Sigmoid colon (tissue), 7 donors: Measurements from ENCODE around the gene IL3. TPM values are rescaled to one million over a fixed set of nuclear protein-coding genes. Genes with fewer than 3 reads are reported as not detected.

ENCODE experiments used
- DNase-seq: peaks from one replicate; pipeline ENCODE4 v3.0.0-alpha.2; 2019
- H3K27ac ChIP-seq, 4 donors: fragments of 200-600 bp; sonication (generic); one replicate each; pipeline ENCODE4 v1.5.1; 2016 to 2019; ENCODE audit warnings: mild to moderate bottlenecking in 1 of 4
- H3K27me3 ChIP-seq, 3 donors: fragments of 200-600 bp; sonication (generic); one replicate each; pipeline ENCODE4 v1.5.1; 2019; ENCODE audit warnings: mild to moderate bottlenecking in 1 of 3
- H3K36me3 ChIP-seq, 4 donors: fragments of 200-600 bp; sonication (generic); one replicate each; pipeline ENCODE4 v1.5.1; 2016 to 2019
- H3K4me1 ChIP-seq, 4 donors: fragments of 200-600 bp; sonication (generic); one replicate each; pipeline ENCODE4 v1.5.1; 2017 to 2019
- H3K4me3 ChIP-seq, 4 donors: fragments of 200-600 bp; sonication (generic); one replicate each; pipeline ENCODE4 v1.5.1; 2017 to 2019; ENCODE audit warnings: mild to moderate bottlenecking in 2 of 4, moderate library complexity in 1 of 4
- H3K9me3 ChIP-seq, 4 donors: fragments of 200-600 bp in 3 of 4; sonication (generic) in 3 of 4; one replicate each; pipeline versions ENCODE4 v1.5.1 to v1.6.1; 2013 to 2019
- CTCF ChIP-seq, 4 experiments: fragments of 450-650 bp in 3 of 4; fragments of 200-600 bp in 1 of 4; IDR thresholded peaks; one replicate each; pipeline ENCODE4 v1.5.1; 2016 to 2019; ENCODE audit warnings: antibody characterized with exemption in 4 of 4, mild to moderate bottlenecking in 3 of 4, moderate library complexity in 2 of 4
- EP300 ChIP-seq, 4 donors: sonication (generic); formaldehyde crosslinking; IDR thresholded peaks; one replicate each; pipeline ENCODE4 v1.6.1; 2017; ENCODE audit warnings: antibody characterized with exemption in 4 of 4
- POLR2A ChIP-seq, 2 donors: fragments of 450-650 bp; IDR thresholded peaks; one replicate each; pipeline ENCODE4 v1.6.1; 2016; ENCODE audit warnings: antibody characterized with exemption in 2 of 2, mild to moderate bottlenecking in 2 of 2, moderate library complexity in 2 of 2
- POLR2AphosphoS5 ChIP-seq, 4 donors: sonication (generic); formaldehyde crosslinking; IDR thresholded peaks; one replicate each; pipeline ENCODE4 v1.6.1; 2017; ENCODE audit warnings: antibody characterized with exemption in 4 of 4
- WGBS, 2 donors: extraction: QIAGEN DNeasy Blood & Tissue Kit; methylation state at CpG; one replicate each; pipeline ENCODE4 v1.1.7; 2013; 5-methylcytosine and 5-hydroxymethylcytosine counted together
- intact Hi-C: fragments of 100-400 bp; cut with DNase I; formaldehyde crosslinking; loops from one replicate; pipeline ENCODE4 v1.15.1; 2023
- polyA plus RNA-seq, 3 donors: library from polyadenylated mRNA; stranded (reverse); fragments of 200-250 nt; gene quantifications; one replicate each; pipeline ENCODE4 v1.2.3, GENCODE V29; 2013
- total RNA-seq, 4 donors: library from RNA; depleted of rRNA; stranded (reverse); fragments of >200 nt; gene quantifications; one replicate each; pipeline ENCODE4 v1.1.0, GENCODE V29; 2016
- donor health status: healthy with polysubstance abuse.
- donor health status: Bipolar disorder and iron deficiency.
- donor health status: healthy.

The IL3 gene
- total and polyA plus RNA-seq, 7 donors: not detected

DNA sequence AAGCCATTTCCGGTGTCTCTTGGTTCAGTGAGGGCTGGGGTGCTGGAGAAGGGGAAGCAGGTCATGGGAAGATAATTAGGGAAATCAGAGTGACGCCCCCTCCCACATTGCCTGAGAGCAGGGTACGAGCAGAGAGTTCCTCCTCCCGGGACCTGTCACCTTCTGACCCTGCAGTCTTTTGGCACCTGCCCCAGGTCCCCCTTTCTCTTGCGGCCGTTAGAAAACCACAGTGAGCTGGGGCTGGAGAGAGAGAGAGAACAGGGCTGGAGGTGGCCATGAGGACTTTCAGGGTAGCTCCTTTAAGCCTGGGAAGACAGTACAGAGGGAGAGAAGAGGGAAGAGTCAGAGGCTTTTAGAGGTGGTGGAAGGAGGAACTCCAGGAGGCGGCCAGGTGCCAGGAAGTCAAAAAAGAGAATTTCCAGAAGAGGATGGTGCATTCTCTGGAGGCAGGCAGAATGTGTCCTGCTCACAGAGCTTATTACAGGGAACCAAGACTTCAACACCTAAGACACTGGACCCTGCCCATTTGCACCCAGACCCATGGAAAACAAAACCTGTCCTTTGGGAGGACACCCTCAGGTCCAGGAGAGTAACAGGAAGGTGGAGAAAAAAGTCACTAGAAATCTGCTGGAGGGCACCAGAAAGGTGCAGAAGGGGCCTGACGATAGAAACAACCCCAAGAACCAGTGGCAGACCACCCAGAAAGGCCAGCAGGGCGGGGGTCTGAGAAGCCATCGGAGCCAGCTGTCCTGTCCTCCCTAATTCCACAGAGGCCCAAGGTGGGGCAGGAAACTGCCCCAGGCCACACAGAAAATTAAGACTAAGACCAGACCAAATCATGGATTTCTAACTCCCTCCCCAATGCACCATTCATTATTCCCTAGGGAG, 42.5 kb upstream of the IL3 start:
- 31 to 36% methylated on average over 10 of the region's 10 CpGs for WGBS, 2 donors
- Histone ChIP-seq H3K27me3 (peaks cover 0 to 5% (median 0%) of the 10 kb centered on the region in 3 donors), H3K36me3 (no peaks in the 10 kb centered on the region), H3K4me1 (no peaks in the 10 kb centered on the region), H3K9me3 (no peaks in the 10 kb centered on the region), H3K4me3 (no peak overlapping the region), H3K27ac (no peak overlapping the region)
- no peak for TF ChIP-seq EP300 (IDR thresholded peaks at IDR 0.05)
- no peak for TF ChIP-seq POLR2AphosphoS5 (IDR thresholded peaks at IDR 0.05)
- no peak for TF ChIP-seq POLR2A (IDR thresholded peaks at IDR 0.05)
- TF ChIP-seq CTCF (IDR thresholded peaks at IDR 0.05): no peak
- peak; percentile 35 for DNase-seq
- intact Hi-C loops: no loop called here

- TF ChIP-seq POLR2AphosphoS5 (IDR thresholded peaks at IDR 0.05) (no peak), CTCF (IDR thresholded peaks at IDR 0.05) (no peak), EP300 (IDR thresholded peaks at IDR 0.05) (no peak), POLR2A (IDR thresholded peaks at IDR 0.05) (no peak)
- no peak for DNase-seq
- H3K9me3 ChIP-seq: no peaks in the 10 kb centered on the region
These were observed 41.1 kb upstream of the IL3 start for GRCh38 chr5:132019337-132019736.

GRCh38 chr5:132019857-132020555, 40.4 kb upstream of the IL3 start:
- intact Hi-C loops: no loop called here
- H3K36me3 ChIP-seq: no peaks in the 10 kb centered on the region
- 67 to 84% methylated on average over 6 of the region's 6 CpGs for WGBS, 2 donors
- H3K9me3 ChIP-seq: no peaks in the 10 kb centered on the region
- no peak overlapping the region for H3K4me3 ChIP-seq
- H3K4me1 ChIP-seq: no peaks in the 10 kb centered on the region
- no peak for DNase-seq
- no peak for TF ChIP-seq POLR2A (IDR thresholded peaks at IDR 0.05)
- peaks cover 0 to 5% (median 0%) of the 10 kb centered on the region in 3 donors for H3K27me3 ChIP-seq
- H3K27ac ChIP-seq: no peak overlapping the region

More at GRCh38 chr5:132019337-132019736, 41.1 kb upstream of the IL3 start:
- peaks cover 0 to 5% (median 0%) of the 10 kb centered on the region in 3 donors for H3K27me3 ChIP-seq
- H3K27ac ChIP-seq: no peak overlapping the region
- intact Hi-C loops: no loop called here
- H3K4me3 ChIP-seq: no peak overlapping the region
- H3K4me1 ChIP-seq: no peaks in the 10 kb centered on the region
- H3K36me3 ChIP-seq: no peaks in the 10 kb centered on the region

- DNase-seq: no peak
- WGBS, 2 donors: 80% methylated on average over 6 of the region's 6 CpGs
These were observed 39.7 kb upstream of the IL3 start for GRCh38 chr5:132020568-132021339.

More at GRCh38 chr5:132020568-132021339, 39.7 kb upstream of the IL3 start:
- H3K4me3 ChIP-seq: no peak overlapping the region
- H3K9me3 ChIP-seq: no peaks in the 10 kb centered on the region
- intact Hi-C loops: no loop called here
- TF ChIP-seq EP300 (IDR thresholded peaks at IDR 0.05): no peak
- no peak for TF ChIP-seq POLR2A (IDR thresholded peaks at IDR 0.05)
- no peak for TF ChIP-seq CTCF (IDR thresholded peaks at IDR 0.05)
- TF ChIP-seq POLR2AphosphoS5 (IDR thresholded peaks at IDR 0.05): no peak
- no peaks in the 10 kb centered on the region for H3K36me3 ChIP-seq
- H3K4me1 ChIP-seq: no peaks in the 10 kb centered on the region
- H3K27me3 ChIP-seq: peaks cover 0 to 5% (median 0%) of the 10 kb centered on the region in 3 donors
- no peak overlapping the region for H3K27ac ChIP-seq
